Renal cortex interstitium (tissue), 15 donors: Measurements from ENCODE around the gene SLC28A1. TPM values are rescaled to one million over a fixed set of nuclear protein-coding genes. Genes with fewer than 3 reads are reported as not detected.
"Not testable (repeated sequence)": the region's sequence is repeated elsewhere in the genome, so short reads cannot be mapped to it uniquely, and the experiment has no call there.

ENCODE experiments used
- DNase-seq, 11 donors: peaks; one replicate each; pipeline ENCODE4 v3.0.0-alpha.2; 2013; ENCODE audit warnings: low read depth in 9 of 11, low spot score in 4 of 11; ENCODE audit errors: extremely low read depth in 1 of 11
- long read RNA-seq, 16 experiments: transcript quantifications; one replicate each; lab custom pipeline, GENCODE V29; 2026
- polyA plus RNA-seq, 3 donors: library from polyadenylated mRNA; unstranded; fragments of 120-200 nt; gene quantifications; one replicate each; pipeline ENCODE4 v1.2.1, GENCODE V29; 2013; ENCODE audit not compliant: insufficient read length in 3 of 3

Gene SLC28A1, protein sequence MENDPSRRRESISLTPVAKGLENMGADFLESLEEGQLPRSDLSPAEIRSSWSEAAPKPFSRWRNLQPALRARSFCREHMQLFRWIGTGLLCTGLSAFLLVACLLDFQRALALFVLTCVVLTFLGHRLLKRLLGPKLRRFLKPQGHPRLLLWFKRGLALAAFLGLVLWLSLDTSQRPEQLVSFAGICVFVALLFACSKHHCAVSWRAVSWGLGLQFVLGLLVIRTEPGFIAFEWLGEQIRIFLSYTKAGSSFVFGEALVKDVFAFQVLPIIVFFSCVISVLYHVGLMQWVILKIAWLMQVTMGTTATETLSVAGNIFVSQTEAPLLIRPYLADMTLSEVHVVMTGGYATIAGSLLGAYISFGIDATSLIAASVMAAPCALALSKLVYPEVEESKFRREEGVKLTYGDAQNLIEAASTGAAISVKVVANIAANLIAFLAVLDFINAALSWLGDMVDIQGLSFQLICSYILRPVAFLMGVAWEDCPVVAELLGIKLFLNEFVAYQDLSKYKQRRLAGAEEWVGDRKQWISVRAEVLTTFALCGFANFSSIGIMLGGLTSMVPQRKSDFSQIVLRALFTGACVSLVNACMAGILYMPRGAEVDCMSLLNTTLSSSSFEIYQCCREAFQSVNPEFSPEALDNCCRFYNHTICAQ
- polyA plus RNA-seq: 10 to 100 TPM in 1 of 3 donors, 1 to 10 TPM in 2; 6.8 to 10.3 (median 7.2) TPM
- long read RNA-seq, donor 1: 0 reads
- long read RNA-seq, donor 2: 0 reads
- long read RNA-seq, donor 3, partial matches to known transcripts: 5 of 5 reads
- long read RNA-seq, donor 3, other reads (novel, unspliced or antisense): 0 of 5 reads
- long read RNA-seq, donor 4: 0 reads
- long read RNA-seq, donor 5: 0 reads
- long read RNA-seq, donor 6: 0 reads
- long read RNA-seq, donor 7, partial matches to known transcripts: 6 of 6 reads
- long read RNA-seq, donor 7, other reads (novel, unspliced or antisense): 0 of 6 reads
- long read RNA-seq, donor 8: 0 reads
- long read RNA-seq, donor 9: 0 reads
- long read RNA-seq, donor 10: 0 reads
- long read RNA-seq, donor 11, partial matches to known transcripts: 0 of 1 reads
- long read RNA-seq, donor 11, other reads (novel, unspliced or antisense): 0 of 1 reads
- long read RNA-seq, donor 12: 0 reads
- long read RNA-seq, donor 13: 0 reads
- long read RNA-seq, donor 14: 0 reads
- long read RNA-seq, donor 15: 0 reads
- long read RNA-seq, donor 16: 0 reads

DNA sequence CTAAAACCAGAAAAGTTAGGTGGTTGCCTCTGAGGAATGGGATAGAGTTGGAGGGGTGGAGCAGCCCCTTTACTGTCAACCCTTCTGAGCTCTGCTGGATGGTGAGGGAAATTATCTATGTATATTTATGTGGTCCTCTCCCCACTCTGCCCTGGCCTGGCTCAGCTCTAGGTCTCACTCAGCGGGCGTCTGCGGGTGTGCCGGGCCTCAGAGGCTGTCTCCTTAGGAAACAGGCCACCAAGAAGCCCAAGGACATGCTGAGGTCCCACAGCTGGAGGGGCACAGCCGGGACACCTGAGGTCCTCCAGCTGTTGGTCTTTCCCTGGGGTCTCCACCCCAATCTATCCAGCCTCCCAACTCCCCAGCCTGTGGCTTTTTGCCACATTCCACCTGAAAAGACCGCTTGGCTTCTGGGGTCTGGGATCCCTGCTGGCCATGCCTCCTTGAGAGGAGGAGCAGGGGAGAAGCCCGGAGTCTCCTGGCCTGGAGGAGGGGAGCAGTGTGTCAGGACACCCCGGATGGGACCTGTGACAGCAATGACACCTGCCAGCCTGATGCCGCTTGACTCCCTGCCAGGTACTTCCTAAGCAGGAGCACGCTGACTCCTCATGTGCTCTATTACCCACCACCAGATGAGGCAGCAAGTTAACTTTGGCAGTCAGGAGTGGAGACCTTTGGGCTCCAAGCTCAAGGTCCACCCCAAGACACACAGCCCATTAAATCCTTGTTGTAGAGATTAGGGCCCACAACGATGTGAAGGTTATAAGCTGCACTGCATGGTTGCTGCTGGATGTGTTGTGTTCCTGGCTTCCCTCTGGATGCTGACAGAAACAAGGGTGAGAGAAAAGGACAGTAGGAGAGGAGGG is at the start of gene SLC28A1:
Gene SLC28A1 (plus strand): TSS at position 747 of the 866 bp plus-strand sequence. CDS start 3,099 bp downstream, outside the sequence.
- DNase-seq: no peak

DNA sequence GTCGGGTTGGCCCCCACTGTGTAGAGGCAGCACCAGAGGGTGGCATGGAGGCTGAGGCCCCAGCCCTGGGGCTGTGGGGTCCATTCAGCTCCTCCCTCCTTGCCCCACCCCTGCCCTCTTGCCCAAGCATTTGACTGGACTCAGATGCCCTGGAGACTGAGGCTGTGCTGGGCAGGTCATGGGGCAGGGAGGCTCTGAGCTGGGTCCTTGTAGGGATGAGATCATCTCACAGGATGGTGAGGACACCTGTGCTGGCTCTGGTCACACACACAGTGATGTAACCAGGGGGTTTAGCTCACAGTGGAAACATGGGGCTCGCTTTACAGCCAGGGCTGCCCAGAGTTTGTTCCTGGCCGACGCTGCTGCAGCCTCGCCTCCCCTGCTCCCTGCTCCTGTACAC is 49.5 kb upstream of the SLC28A1 start:
- DNase-seq: no peak

DNA sequence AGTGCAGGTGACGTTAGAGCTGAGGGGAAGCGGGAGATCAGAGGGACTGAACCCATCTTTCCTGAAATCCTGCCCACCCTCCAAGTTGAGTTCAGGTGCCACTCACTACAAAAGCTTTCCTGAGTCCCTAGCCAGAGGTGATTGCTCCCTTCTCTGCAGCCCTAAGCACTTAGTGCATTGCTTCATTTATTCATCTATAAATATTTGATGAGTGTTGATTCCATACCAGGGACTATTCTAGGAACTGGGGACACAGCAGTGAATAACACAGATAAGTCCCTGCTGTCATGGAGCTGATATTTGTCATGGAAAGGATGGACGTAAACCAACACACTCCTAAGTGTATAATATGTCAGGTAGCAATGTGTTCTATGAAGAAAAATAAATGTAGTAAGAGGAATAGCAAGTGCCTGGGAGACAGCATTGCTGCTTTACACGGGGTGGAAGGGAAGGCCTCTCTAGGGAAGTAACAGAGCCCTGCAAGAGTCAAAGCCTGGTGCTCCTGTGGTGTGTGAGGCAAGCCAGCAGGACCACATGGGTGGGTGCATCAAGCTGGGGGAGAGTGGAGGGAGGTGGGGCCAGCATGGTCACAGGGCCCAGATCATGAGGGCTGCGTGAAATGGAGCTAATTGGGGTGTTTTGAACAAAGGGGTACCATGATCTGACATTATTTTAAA is 48.7 kb upstream of the SLC28A1 start:
- DNase-seq: no peak

DNA sequence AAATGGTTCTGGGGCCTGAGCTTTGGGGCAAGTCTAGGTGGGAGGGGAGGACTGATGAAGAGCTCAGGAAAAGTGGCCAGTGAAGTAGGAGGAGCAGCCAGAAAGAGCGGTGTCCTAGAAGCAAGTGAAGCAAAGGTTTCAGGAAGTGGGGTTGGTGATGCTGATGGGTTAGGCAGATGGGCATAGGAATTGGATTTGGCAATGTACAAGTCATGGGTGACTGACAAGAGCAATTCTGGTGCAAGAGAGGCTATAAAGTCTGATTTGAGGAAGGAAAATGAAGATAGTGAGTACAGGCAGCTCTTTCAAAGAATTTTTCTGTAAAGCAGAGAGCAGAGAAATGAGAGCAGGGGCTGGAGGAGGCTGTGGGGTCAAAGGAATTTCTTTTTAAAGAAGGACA is 47.6 kb upstream of the SLC28A1 start:
- no peak for DNase-seq

DNA sequence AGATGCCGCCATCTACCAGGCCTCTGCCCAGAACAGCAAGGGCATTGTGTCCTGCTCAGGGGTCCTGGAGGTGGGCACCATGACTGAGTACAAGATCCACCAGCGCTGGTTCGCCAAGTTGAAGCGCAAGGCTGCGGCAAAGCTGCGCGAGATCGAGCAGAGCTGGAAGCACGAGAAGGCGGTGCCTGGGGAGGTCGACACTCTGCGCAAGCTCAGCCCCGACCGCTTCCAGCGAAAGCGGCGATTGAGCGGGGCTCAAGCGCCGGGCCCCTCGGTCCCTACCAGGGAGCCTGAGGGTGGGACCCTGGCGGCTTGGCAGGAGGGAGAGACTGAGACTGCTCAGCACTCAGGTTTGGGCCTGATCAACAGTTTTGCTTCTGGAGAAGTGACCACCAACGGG is 44.7 kb upstream of the SLC28A1 start:
- no peak for DNase-seq

DNA sequence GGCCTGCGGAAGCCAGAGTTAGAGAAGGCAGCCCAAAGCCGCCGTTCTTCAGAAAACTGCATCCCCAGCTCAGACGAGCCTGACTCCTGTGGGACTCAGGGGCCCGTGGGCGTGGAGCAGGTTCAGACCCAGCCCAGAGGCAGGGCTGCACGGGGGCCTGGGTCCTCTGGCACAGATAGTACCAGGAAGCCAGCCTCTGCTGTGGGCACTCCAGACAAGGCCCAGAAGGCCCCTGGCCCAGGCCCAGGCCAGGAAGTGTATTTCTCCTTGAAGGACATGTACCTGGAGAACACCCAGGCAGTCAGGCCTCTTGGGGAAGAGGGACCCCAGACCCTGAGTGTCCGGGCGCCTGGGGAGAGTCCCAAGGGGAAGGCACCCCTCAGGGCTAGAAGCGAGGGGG is 44.2 kb upstream of the SLC28A1 start:
- DNase-seq: no peak

DNA sequence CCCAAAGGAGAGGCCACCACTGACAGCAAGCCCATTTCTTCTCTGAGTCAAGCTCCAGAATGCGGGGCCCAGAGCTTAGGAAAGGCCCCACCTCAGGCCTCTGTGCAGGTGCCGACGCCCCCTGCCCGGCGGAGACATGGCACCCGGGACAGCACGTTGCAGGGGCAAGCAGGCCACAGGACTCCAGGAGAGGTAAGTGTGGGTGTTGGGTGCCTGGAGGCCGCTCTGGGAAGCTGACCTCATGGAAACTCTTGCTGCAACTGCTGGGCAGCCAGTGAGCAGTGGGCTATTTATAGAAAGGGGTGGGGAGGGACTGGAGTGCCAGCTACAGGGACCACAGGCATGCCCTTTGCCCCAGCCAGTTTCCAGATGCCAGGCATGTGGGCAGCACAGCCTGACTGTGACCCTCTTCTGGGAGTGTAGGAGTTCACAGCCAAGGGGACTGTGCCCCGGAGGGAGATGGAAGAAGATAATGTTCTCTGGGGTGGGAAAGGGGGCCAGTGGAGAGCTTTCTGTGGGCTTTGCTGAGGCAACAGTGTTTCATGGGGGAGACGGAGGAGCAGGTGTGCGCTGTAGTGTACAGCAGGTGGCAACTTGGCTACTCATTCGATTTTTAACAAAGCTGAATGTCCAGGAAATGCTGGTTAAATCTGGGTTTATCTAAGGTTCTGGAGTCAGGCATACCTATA is 43.6 kb upstream of the SLC28A1 start:
- DNase-seq: no peak

DNA sequence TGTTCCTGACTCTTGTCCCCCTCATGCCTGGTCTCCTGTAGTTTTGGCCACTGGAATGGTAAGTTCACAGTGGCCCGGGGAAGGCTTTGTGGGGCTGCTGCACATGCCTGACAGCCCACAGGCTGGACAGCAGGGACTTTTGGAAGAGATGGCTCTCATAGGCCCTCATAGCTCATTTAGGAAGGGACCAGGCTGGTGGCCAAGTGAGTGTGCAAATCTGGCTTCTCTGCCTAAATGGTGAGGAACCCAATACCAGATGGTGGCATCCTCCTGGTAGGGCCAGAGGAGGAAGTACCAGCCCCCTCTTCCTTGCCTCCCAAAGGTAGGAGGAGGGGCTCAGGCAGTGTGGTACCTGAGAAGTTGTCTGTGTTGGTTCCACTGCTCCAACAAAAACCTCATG is 41.7 kb upstream of the SLC28A1 start:
- no peak for DNase-seq

DNA sequence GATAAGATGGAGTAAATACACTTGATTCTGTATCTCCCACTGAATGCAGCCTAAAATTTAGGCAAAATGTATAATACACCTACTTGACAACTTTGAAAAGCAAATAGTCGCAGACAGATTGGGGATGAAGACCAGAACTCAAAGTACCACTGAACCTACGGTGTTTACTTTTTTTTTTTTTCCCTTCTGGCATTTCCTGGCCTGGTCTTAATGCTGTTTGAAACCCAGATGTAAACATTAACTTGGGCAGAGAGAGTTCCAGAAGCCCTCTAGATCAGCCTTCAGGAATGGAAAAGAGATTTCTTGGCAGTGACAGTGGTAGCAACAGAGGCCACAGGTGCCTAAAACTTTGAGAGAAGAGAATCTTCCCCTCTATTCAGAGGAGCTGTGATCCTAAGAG is 39.5 kb upstream of the SLC28A1 start:
- DNase-seq: no peak

DNA sequence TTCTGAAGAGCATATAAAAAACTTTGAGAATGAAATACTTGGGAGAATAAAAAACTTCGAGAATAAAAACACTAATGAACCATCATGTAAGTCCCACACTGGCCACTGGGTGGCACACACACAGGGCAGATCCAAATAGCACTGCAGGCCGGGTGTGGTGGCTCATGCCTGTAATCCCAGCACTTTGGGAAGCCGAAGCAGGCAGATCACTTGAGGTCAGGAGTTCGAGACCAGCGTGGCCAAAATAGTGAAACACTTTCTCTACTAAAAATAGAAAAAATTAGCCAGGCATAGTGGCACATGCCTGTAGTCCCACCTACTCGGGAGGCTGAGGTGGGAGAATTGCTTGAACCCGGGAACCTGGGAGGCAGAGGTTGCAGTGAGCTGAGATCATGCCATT is 38.8 kb upstream of the SLC28A1 start:
- DNase-seq: not testable (repeated sequence)

DNA sequence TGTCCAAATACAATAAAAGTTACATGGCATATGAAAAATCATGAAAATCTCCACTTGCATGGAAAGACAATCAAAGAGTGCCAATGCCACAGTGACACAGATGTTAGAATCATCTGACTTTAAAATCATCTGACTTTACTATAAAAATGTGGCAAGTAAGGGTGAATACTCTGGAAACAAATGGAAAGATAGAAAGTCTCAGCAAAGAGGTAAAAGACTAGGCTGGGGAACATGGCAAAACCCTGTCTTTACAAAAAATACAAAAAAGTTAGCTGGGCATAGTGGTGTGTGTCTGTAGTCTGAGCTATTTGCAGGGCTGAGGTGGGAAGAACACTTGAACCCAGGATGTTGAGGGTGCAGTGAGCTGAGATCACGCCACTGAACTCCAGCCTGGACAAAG is 38.2 kb upstream of the SLC28A1 start:
- no peak for DNase-seq

DNA sequence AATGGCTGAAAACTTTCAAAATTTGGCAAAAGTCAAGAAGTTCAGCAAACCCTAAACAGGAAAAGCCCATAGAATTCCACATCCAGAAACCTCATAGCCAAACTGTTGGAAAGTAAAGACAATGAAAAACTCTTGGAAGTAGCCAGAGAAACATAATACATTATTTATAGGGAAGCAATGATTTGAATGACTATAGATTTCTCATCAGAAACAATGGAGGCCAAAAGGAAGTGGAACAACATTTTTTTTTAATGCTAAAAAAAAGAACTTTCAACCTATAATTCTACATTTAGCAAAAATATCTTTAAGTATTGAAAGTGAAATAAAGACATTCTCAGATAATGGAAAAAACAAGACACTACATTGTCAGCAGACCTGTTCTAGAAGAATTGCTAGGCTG is 37.1 kb upstream of the SLC28A1 start:
- DNase-seq: no peak

DNA sequence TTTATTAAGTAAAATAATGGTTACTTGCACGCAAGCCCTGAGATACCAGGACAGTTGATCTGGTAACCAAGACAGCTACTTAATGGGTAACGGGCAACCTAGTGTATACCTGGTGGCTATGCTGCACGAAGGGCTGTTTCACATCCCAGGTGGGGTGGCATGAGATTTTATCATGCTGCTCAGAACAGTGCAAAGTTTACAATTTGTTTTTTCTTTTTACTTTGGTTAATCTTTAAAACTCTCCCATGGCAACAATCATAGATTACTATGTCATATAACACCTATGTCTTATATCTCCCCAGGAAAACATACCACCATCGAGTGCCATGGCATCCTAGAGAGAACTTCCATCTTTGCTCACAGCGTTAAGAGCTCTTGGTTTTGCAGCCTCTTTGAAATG is 32.2 kb upstream of the SLC28A1 start:
- DNase-seq: no peak

DNA sequence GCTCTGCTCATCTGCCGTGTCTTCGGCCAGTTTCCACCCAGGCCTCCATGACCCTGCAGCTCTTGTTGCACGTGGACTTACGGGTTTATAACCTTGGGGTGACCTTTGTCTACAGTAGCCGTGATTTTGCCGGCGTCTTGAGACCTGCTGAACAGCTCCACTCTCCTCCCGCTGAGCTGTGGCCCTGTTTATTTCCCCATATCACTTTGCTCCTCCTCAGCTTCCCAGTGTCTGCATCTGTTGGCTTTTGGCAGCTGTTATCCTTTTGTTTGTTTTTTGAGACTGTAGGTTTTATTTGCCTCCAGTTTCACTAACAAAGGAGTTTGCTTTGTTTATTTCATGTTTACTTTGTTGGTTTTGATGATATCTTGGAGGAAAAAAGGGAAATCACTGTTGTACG is 29.3 kb upstream of the SLC28A1 start:
- no peak for DNase-seq

DNA sequence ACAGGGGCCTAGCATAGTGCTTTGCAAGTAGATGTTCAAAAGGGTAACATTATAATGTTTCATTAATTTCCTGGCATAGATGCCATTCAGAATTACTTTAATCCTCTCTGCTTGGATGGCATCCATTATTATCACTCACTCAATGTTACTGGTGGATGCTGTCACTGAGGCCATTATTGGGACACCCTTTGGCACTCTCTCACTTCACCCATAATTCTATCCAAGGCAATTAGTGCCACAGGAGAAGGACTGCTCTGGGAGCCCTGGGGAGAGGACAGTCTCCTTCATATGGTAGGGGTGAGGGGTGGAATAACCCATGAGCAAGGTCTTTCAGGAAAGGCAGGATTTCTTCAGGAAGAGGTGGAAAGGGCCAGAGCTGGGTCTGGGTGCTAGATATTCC is 28.7 kb upstream of the SLC28A1 start:
- DNase-seq: no peak

DNA sequence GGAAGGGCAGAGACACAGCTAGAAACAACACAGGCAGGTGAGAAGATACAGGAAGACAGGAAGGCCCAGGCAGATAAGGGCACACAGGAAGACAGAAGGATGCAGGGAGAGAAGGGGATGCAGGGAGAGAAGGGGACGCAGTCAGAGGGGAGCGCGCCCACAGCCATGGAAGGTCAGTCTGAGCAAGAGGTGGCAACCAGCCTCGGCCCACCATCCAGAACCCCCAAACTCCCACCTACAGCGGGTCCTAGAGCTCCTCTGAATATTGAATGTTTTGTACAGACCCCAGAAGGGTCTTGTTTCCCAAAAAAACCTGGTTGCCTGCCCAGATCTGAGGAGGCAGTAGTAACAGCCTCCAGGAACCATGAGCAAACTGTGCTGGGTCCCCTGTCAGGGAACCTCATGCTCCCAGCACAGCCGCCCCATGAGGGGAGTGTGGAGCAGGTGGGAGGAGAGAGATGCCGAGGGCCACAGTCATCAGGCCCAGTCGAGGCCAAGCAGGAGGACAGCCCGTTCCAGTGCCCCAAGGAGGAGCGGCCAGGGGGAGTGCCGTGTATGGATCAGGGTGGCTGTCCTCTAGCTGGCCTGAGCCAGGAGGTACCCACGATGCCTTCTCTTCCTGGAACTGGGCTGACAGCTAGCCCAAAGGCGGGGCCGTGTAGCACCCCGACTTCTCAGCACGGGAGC is 27.6 kb upstream of the SLC28A1 start:
- no peak for DNase-seq

DNA sequence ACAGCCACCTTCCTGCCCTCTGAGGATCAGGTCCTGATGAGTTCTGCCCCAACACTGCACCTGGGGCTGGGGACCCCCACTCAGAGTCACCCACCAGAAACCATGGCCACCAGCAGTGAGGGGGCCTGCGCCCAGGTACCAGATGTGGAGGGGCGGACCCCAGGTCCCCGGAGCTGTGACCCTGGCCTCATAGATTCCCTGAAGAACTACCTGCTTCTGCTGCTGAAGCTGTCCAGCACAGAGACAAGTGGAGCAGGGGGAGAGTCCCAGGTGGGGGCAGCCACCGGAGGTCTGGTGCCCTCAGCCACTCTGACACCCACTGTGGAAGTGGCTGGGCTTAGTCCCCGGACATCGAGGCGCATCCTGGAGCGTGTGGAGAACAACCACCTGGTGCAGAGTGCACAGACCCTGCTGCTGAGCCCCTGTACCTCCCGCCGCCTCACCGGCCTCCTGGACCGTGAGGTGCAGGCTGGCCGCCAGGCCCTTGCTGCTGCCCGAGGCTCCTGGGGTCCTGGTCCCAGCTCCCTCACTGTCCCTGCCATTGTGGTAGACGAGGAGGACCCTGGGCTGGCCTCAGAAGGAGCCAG is 27.0 kb upstream of the SLC28A1 start:
- DNase-seq: no peak
